GM21360 (cell line): ENCODE results near the gene FAM118A.
"Not testable (repeated sequence)": the region's sequence is repeated elsewhere in the genome, so short reads cannot be mapped to it uniquely, and the experiment has no call there.

Source experiments
- ATAC-seq: cut with Tn5 transposase; IDR thresholded peaks from one replicate; pipeline ENCODE4 v1.9.1; 2021; ENCODE audit warnings: mild to moderate bottlenecking, moderate library complexity; ENCODE audit not compliant: unreplicated experiment

FAM118A gene

GRCh38 chr22:45309422-45310227 lies at the start of gene FAM118A:
FAM118A (plus strand) TSS chr22:45309934; CDS start chr22:45322380, 12,446 bp downstream.
- peak; percentile 71 for ATAC-seq

GRCh38 chr22:45260395-45260759 lies 49.4 kb upstream of the FAM118A start:
- not testable (repeated sequence) for ATAC-seq

- ATAC-seq, result no peak
These were observed 48.2 kb upstream of the FAM118A start for GRCh38 chr22:45261407-45262088.

GRCh38 chr22:45262195-45262930 lies 47.4 kb upstream of the FAM118A start:
- no peak for ATAC-seq

GRCh38 chr22:45262931-45263462 lies 46.7 kb upstream of the FAM118A start:
- ATAC-seq, result peak; percentile 35

GRCh38 chr22:45263463-45264269 lies 46.1 kb upstream of the FAM118A start:
- ATAC-seq, result peak; percentile 55

- no peak for ATAC-seq
These were observed 44.2 kb upstream of the FAM118A start for GRCh38 chr22:45265535-45265934.

- ATAC-seq, result no peak
These were observed 41.4 kb upstream of the FAM118A start for GRCh38 chr22:45268167-45268957.

GRCh38 chr22:45268958-45269844 lies 40.5 kb upstream of the FAM118A start:
- no peak for ATAC-seq

- no peak for ATAC-seq
These were observed 39.4 kb upstream of the FAM118A start for GRCh38 chr22:45270095-45271020.

- ATAC-seq, result no peak
These were observed 38.0 kb upstream of the FAM118A start for GRCh38 chr22:45271667-45272201.

GRCh38 chr22:45272498-45272897 lies 37.2 kb upstream of the FAM118A start:
- no peak for ATAC-seq

- no peak for ATAC-seq
These were observed 36.2 kb upstream of the FAM118A start for GRCh38 chr22:45273452-45274075.

- ATAC-seq, result no peak
These were observed 33.1 kb upstream of the FAM118A start for GRCh38 chr22:45276507-45277105.

GRCh38 chr22:45277720-45278119 lies 32.0 kb upstream of the FAM118A start:
- ATAC-seq, result not testable (repeated sequence)

- no peak for ATAC-seq
These were observed 31.6 kb upstream of the FAM118A start for GRCh38 chr22:45278125-45278524.
